Stimulated activated CD8-positive, alpha-beta memory T cell treated with anti-CD3 and anti-CD28 coated beads, Interleukin-15, amount 100 ng/mL, for 4 hours (primary cell): Measurements from ENCODE around the gene PROC.

ENCODE experiments used
- DNase-seq, 2 donors: peaks; one replicate each; pipeline ENCODE4 v3.0.0-alpha.2; 2020; ENCODE audit warnings: low read depth in 2 of 2

Gene PROC

DNA sequence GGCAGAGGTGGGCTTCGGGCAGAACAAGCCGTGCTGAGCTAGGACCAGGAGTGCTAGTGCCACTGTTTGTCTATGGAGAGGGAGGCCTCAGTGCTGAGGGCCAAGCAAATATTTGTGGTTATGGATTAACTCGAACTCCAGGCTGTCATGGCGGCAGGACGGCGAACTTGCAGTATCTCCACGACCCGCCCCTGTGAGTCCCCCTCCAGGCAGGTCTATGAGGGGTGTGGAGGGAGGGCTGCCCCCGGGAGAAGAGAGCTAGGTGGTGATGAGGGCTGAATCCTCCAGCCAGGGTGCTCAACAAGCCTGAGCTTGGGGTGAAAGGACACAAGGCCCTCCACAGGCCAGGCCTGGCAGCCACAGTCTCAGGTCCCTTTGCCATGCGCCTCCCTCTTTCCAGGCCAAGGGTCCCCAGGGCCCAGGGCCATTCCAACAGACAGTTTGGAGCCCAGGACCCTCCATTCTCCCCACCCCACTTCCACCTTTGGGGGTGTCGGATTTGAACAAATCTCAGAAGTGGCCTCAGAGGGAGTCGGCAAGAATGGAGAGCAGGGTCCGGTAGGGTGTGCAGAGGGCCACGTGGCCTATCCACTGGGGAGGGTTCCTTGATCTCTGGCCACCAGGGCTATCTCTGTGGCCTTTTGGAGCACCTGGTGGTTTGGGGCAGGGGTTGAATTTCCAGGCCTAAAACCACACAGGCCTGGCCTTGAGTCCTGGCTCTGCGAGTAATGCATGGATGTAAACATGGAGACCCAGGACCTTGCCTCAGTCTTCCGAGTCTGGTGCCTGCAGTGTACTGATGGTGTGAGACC, at the start of gene PROC:
TSS of gene PROC (plus strand) at position 128 of the 812 bp plus-strand sequence. CDS start 1,516 bp downstream, outside the sequence.
- no peak for DNase-seq

- no peak for DNase-seq
These were observed 48.2 kb upstream of the PROC start for GRCh38 chr2:127370010-127370409.

GRCh38 chr2:127371037-127371436, 47.2 kb upstream of the PROC start:
- no peak for DNase-seq

DNA sequence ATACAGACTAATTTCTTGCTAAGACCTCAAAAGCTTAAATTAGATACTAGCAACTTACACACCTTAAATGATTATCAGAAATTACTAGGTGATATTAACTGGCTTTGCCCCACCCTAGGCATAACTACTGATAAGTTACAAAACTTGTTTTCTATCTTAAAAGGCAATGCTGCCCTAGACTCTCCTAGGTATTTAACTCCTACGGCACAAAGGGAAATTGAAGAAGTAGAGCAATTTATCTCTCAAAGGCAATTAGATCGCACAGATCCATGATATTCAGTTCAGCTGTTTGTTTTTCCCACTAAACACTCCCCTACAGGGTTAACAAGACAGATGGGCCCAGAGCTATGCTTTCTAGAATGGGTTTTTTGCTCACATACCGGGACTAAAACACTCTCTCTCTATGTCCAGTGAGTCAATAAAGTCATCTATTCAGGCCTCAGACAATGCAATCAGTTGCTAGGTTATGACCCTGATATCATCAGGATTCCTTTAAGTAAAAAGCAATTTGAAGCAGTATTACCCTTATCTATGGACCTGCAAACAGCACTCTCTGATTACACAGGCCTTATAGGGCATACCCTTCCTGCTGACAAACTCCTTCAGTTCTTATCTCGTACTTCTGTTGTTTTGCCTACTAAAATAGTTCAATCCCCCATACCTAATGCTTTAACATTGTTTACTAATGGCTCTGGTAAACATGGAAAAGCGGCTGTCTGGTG, 44.7 kb upstream of the PROC start:
- DNase-seq = no peak

DNA sequence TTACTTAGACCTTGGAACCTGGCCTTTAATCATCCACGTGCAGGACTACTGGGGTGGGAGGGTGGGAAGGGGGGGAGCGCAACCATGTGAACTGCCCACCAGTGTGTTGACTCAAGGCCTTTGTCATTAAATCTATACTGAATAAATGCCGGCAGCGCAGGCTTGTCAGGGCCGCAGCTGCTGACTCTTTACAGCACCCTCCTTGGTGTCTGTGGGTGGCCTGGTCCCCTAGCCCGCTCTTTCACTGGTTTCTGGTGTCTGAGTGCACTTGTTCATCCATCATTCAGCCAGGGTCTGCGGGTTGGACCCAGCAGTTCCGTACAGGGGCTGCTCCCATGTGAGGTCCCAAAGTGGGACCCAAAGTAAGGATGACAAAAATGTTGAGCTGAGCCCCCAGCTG, 42.0 kb upstream of the PROC start:
- DNase-seq = no peak

GRCh38 chr2:127377262-127377661, 41.0 kb upstream of the PROC start:
- no peak for DNase-seq

GRCh38 chr2:127378720-127379119, 39.5 kb upstream of the PROC start:
- DNase-seq = no peak

DNA sequence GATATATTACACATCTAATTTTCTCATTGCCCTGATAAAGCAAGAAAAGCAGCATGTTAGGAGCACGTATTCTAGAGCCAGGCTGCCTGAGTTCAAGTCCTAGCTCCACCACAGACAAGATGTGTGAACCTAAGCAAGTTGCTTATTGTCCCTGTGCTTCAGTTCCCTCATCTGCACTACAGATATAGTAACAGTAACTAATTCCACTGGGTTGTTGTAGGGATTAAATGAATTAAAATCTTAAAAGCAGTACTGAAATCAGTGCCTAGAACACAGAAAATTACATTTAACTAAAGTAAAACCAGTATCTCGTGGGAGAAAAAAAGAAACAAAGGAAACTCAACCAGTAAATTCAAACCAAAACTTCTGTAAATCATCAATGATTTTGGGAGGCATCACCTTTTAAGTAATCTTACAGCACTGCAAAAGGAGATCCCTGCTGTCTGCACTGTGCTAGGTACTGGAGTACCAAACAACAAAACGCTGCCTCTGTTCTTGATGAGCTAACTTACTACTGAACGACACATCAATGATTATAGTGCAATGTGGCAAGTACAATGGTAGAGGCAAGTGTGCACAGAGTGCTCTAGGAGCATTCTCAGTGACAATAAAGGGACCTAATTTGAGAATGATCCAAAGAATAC, 38.4 kb upstream of the PROC start:
- no peak for DNase-seq

- DNase-seq = no peak
These were observed 36.5 kb upstream of the PROC start for GRCh38 chr2:127381762-127382161.

DNA sequence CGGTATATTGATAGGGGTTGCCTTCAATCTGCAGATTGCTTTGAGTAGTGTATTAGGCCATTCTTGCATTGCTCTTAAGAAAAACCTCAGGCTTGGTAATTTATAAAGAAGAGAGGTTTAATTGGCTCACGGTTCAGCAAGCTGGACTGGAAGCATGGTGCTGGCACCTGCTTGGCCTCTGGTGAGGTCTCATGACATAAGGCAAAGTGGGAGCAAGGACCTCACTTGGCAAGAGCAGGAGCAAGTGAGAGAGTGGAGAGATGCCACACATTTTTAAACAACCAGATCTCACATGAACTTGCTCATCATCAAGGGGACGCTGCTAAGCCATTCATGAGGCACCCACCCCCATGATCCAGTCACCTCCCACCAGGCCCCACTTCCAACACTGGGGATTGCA, 35.4 kb upstream of the PROC start:
- no peak for DNase-seq

- no peak for DNase-seq
These were observed 33.7 kb upstream of the PROC start for GRCh38 chr2:127384529-127384928.

DNA sequence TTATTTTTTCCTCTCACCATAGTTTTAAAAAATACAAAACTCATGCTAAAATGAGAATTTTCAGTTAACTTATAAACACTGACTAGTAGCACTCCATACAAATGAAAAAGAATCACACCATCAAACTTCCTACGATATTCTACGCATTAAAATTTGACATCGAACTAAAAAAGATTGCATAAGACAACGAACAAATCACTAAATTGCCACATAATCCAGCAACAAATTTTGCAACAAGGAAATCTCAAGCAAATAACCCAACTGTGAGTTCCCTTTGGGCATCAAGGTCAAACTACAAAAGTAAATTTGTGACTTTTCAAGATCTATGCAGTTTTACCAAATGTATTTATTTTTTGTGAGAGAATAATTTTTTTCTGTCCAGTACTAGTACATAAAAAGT, 32.0 kb upstream of the PROC start:
- DNase-seq = no peak

- DNase-seq = peak; percentile 48 to 64
These were observed 31.2 kb upstream of the PROC start for GRCh38 chr2:127386764-127387654.

- DNase-seq = peak; percentile 89 to 93
These were observed 30.4 kb upstream of the PROC start, which contains the start of gene MAP3K2 for GRCh38 chr2:127387655-127388422. TSS of gene MAP3K2 (minus strand) at chr2:127387975. CDS start at chr2:127343129, 44,846 bp downstream.

- no peak for DNase-seq
These were observed 29.6 kb upstream of the PROC start for GRCh38 chr2:127388423-127389164.

- DNase-seq = no peak
These were observed 28.3 kb upstream of the PROC start for GRCh38 chr2:127389778-127390435.

- no peak for DNase-seq
These were observed 25.9 kb upstream of the PROC start for GRCh38 chr2:127392133-127392827.

DNA sequence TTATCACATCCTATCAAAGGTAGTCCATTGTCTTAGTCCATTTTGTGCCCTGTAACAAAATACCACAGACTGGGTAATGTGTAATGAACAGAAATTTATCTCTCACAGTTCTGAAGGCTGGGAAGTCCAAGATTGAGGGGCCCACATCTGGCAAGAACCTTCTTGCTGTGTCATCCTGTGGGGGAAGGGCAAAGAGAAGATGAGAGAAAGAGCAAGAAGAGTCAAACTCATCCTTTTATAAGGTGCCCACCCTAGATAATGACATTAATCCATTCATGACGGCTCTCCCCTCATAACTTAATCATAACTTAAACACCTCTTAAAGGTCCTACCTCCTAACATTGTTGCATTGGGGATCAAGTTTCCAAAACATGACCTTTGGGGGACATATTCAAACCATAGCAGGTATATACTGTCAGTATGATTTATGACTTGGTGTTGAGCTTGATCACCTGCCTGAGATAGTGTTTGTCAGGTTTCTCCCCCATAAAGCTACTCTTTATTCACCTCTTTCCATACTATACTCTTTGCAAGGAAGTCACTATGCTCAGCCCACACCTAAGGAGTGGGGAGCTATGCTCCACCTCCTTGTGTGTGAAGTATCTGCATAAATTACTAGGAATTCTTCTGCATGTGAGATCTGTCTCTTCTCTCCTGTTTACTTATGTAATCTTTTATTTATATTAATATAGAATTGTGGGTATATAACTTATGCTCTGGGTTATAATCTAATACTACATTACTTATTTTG, 25.2 kb upstream of the PROC start:
- no peak for DNase-seq
